ENCODE results near the gene GUCY2D.
"Not testable (repeated sequence)": the region's sequence is repeated elsewhere in the genome, so short reads cannot be mapped to it uniquely, and the experiment has no call there.

Gene GUCY2D

DNA sequence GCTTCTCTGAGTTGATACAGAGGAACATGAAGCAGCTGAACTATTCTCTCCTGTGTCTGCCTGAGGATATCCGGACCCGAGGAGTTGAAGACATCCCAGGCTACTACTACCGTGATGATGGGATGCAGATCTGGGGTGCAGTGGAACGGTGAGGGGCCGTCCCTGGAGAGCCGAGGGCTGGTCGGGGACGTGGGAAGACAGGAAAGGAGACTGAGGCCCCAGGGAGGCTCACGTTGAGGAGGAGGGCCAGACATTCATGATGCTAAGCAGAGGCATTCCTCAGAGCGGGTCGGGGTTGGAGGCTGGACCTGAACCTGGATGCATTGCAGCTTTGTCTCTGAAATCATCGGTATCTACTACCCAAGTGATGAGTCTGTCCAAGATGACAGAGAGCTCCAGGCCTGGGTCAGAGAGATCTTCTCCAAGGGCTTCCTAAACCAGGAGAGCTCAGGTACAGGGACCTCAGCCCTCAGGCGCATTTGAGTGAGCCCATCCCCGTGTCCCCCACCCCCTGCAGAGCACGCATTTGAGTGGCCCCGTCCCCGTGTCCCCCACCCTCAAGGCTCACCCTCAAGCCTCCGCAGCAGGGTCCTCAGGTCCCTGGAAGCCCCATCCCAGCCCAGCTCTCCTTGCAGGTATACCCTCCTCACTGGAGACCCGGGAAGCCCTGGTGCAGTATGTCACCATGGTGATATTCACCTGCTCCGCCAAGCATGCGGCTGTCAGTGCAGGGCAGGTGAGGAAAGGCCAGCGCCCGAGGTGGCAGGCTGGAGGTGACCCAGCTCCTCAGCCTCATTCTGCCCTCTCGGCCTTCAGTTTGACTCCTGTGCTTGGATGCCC is 44.7 kb downstream of the GUCY2D start:
- DNase-seq = no peak

DNA sequence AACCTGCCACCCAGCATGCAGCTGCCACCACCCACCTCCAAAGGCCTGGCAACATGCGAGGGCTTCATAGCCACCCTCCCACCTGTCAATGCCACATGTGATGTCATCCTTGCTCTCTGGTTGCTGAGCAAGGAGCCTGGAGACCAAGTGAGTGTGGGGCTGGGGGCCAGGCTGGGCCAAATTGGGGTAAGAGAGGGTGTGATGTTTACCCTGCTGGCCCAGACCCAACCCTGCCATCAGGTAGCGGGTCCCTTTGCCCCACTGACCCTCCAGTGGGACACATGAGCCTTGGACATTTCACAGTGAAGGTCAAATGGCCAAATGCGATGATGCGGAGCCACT is 45.3 kb downstream of the GUCY2D start:
- no peak for DNase-seq

DNA sequence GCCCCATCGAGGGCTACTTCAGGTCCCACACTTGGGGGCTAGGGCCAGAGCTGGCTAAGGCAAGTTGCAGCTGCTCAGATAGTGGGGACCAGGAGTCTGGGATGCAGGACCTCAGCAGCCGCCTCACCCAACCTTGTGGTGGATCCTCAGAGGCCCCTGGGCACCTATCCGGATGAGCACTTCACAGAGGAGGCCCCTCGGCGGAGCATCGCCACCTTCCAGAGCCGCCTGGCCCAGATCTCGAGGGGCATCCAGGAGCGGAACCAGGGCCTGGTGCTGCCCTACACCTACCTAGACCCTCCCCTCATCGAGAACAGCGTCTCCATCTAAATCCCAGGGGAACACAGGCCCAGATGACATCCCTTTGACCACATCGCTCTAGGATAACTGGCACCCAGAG is 45.8 kb downstream of the GUCY2D start:
- DNase-seq = no peak

DNA sequence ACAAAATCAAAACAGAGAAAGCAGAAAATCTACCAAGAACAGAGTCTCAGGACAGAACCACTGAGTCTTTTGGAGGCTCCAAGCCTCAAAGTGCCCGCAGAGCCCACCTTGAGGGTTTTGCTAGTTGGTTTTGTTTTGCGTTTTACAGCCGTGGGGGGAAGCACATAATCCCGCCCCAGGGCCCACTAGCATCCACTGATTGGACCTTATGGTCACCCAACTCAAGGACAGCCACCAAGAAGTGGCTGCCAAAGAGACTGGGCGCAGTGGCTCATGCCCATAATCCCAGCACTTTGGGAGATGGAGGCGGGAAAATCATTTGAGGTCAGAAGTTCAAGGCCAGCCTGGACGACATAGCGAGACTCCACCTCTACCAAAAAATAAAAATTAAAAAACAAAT is 46.3 kb downstream of the GUCY2D start:
- DNase-seq = no peak

DNA sequence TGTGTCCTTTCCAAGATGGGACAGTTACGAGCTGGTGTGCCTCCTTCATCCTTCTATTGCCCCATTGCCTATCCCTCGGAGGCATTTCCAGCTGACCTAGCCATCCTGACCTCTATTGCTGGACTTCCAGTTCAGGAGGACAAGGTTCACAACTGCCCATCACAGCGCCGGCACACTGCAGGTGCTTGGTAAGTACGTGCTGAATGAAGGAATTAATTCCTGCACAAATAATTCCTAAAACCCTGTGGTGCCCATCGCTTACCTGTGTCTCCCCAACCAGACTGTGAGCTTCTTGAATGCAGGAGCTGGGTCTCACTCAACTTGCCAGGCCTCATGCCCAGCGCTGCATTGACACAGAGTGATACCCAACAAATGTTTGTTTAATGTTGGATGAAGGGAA is 49.4 kb downstream of the GUCY2D start:
- no peak for DNase-seq

DNA sequence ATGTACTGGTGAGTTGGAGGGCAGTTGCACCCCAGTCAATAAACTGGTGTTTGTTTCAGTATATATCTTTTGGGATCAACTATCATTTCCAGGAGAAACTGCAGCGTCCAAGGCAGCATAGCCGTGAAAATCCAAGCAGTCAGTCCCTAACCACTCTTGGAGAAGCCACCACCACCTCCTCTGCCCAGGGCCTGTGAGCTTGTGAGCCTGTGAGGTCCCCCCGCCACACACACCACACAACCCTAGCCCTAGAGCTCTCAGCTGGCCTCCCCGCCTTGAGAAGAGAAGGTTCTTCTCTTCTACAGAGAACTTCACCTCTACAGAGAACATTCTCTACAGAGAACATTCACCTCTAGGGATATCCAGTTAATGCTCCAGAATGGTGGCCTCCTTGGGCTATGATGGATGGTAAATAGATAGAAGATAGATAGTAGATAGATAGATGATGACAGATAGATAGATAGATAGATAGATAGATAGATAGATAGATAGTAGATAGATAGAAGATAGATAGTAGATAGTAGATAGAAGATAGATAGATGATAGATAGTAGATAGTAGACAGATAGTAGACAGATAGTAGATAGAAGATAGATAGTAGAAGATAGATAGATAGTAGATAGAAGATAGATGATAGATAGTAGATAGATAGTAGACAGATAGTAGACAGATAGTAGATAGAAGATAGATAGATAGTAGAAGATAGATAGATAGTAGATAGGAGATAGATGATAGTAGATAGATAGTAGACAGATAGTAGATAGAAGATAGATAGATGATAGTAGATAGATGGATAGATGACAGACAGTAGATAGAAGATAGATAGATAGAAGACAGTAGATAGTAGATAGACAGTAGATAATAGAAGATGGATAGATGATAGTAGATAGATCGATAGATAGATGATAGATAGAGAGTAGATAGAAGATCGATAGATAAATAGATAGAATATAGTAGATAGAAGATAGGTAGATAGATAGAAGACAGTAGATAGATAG is 50.1 kb downstream of the GUCY2D start:
- DNase-seq = no peak

DNA sequence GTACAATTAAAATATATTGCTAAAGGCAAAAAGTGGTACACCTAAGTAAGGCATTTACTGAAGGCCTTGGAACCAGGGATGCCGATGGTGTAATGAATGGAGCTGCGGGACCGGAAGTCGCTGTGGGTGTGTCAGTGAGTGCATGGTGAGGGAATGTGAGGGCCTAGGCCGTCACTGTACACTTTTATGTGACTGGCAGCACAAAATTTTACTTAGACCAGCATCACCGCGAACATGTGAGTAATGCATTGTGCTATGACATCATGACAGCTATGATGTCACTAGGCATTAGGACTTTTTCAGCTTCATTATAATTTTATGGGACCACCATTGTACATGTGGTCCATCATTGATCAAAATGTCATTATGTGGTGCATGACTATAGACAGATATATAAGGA is 51.2 kb downstream of the GUCY2D start:
- DNase-seq = no peak

DNA sequence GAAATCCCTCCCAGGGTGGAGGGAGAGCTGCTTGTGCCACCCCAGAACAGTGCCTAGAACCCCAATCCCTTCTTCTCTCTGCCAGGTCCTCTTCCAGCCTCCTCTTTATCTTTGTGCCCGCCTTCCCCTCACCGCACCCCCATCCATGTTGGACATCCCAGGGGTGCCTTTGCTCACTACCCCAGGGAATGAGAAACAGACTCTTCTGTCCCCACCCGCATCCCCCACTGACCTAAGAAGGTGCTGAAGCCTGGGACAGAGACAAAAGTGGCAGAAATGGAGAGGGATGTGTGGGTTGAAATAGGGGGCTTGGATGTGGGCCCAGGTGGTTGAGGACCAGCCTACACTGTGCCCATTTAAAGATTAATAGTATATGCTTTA is 53.4 kb downstream of the GUCY2D start:
- no peak for DNase-seq

DNA sequence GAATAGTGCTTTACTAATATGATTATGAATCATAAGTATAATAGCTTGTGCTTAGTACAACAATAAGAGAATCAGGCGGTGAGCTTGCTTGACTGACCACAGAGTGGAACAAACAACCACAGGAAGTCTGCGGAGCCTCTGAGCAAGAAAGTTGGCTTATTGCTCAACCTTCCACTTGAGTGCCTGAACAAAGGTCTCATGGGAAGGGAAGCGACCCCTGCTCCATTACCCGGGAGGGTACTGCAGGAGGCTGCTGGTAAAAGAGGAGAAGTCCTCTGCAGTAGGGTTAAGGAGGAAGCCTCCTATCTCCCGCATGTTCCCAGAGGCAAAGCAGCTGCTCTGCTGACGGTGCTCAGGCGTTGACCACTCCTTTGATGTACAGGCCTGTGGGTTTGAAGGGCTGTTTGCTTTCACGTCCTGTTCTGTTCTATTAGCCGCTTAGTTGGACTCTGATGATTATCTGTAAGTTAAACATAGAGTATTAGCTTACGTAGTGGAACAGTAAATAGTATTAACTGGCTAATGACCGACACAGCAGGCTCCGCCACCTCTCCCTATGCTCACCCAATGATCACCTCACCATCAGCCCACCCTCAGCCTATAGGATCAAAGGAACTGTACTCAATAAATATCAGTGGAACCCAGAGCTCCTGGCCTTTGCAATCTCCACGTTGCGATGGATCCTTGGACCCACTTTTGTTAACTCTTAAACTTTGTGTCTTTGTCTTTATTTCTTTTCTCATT is 54.0 kb downstream of the GUCY2D start:
- peak; percentile 42 to 56 for DNase-seq

DNA sequence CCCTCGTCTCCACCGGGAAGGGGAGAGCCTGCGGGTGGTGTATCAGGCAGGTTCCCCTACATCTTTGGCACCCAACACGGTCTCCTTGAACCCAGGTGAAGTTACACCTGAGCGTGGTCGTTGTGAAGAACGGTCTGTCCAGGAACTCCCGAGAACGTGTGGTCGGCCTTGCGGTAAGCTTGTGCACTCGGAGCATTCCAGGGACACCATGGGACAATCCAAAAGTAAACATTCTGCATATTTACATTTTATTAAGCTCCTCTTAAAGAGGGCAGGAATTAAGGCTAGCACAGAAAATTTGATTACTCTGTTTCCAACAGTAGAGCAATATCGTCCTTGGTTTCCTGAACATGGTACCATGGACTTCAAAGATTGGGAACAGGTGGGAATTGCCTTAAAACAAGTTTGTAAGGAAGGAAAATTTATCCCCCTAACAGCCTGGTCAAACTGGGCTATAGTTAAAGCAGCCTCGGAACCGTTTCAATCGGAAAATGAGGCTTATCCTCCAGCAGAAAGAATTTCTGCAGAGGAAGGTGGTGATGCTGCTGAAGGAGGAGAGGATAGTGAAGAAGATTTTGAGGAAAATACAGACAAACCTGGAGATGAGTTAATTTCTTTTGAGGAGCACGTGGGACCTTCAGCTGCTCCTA is 54.7 kb downstream of the GUCY2D start:
- no peak for DNase-seq

DNA sequence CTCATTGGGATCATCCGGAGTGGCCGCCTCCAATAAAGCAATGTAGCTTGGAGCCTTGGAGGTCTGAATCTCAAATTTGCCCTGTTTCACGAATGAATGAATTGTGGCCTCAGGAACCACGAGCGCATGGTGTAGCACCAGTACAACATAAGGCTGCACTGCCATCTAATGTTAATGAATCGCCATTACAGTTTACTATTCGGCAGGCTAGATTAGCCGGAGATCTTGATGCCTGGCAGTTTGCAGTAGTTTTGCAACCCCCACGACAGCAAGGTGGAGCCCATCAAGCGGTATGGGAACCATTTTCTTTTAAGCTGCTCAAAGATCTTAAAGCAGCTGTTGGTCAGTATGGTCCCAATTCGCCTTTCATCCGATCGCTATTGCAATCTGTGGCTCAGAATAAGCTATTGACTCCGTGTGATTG is 55.3 kb downstream of the GUCY2D start:
- DNase-seq = peak; percentile 54 to 58

DNA sequence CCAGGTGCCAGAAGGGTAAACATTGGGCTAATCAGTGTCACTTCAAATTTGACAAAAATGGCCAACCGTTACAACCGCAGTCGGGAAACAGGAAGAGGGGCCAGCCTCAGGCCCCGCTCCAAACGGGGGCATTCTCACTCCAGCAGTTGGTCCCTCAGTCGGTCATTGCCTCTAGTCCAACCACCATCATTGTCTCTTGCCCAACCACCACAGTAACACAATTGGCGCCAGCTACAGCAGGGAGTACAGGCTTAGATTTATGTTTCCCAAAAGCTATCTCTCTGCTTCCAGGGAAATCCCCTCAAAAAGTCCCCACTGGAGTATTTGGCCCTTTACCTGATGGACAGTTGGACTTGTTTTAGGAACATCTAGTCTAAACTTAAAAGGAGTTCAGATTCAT is 56.7 kb downstream of the GUCY2D start:
- DNase-seq = no peak

DNA sequence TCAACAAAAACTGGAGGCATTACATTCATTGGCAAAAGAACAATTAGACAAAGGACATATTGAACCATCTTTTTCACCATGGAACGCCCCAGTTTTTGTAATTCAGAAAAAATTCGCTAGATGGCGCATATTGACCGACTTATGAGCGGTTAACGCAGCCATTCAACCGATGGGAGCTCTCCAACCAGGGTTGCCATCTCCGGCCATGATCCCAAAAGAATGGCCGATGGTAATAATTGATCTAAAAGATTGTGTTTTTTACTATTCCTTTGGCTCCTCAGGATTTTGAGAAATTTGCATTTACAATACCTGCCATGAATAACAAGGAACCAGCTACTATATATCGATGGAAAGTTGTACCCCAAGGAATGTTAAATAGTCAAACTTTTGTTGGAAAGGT is 57.9 kb downstream of the GUCY2D start:
- peak; percentile 63 to 65 for DNase-seq

DNA sequence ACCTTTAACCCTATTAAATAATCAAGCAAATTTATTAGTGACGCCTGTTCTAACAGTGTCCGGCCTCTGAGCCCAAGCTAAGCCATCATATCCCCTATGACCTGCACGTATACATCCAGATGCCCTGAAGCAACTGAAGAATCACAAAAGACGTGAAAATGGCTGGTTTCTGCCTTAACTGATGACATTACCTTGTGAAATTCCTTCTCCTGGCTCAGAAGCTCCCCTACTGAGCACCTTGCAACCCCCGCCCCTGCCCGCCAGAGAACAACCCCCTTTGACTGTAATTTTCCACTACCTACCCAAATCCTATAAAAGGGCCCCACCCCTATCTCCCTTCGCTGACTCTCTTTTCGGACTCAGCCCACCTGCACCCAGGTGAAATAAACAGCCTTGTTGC is 59.4 kb downstream of the GUCY2D start:
- not testable (repeated sequence) for DNase-seq

DNA sequence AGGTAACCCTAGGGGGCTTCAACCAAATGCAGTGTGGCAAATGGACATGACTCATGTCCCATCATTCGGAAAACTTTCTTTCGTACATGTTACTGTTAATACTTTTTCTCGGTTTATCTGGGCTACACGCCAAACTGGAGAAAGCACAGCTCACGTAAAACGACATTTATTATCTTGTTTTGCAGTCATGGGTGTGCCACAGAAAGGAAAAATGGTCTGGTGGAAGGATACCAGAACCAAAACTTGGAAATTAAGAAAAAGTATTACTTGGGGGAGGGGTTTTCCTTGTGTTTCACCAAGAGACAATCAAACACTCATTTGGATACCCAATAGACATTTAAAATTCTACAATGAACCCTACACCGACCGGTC is 60.0 kb downstream of the GUCY2D start:
- DNase-seq = no peak

DNA sequence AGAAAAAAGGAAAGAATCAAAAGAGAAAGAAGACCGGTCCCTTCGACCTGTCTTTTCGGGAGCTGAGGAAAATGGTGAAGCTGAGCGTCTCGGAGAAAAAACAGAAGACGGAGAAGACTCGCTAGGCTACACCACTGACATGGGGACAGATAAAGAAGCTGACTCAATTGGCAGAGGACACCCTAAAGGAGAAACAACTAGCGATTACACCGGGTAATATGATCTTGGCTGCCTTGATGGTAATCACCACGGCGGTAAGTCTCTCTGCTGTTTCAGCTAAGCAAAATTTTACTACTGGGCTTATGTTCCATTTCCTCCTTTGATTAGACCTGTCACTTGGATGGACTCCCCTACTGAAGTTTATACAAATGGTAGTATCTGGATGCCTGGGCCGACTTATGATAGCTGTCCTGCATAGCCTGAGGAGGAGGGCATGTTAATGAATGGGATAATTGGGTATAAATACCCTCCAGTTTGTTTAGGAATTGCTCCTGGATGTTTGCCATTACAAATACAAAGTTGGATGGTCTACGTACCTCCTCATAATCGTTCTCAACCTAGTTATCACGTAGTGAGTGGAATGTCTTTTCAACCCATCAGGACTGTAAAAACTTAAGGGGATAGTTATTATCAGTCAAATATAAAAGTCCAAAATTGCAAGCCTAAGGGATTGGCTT is 60.5 kb downstream of the GUCY2D start:
- DNase-seq = no peak

DNA sequence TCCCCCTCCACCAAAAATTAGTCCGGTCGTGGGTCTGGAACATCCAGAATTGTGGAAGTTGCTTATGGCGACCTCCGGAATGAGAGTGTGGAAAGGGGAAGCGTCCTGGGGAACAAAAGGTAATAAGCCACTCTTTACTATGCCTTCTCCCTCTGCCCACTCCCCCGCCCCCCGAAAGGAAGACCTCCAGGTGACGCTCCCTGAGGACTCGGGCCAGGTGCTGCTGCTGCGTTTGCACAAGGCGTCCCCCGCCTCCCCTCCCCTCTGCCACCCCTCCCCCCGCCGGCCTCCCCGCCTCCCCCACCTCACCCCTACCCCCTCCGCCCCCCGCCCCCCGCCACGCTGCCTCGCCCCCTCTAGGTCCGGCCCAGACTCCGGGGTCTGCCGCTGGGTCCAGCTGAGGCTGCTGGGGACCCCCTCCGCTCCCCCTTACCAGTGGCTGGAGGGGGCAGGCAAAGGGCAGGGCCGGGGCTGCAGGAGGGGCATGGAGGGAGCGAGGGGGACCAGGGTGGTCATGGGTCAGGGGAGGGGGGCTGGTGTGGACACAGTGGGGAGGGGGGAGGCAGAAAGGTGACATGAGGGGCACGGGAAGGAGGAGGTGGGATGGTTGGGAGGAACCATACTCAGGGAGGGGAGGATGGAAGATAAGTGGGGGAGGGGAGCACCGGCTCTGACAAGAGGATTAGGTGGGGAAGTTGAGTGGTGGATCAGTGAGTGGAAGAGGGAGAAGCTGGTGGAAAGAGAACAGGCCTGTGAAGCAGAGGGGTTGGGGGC is 61.5 kb downstream of the GUCY2D start:
- no peak for DNase-seq

DNA sequence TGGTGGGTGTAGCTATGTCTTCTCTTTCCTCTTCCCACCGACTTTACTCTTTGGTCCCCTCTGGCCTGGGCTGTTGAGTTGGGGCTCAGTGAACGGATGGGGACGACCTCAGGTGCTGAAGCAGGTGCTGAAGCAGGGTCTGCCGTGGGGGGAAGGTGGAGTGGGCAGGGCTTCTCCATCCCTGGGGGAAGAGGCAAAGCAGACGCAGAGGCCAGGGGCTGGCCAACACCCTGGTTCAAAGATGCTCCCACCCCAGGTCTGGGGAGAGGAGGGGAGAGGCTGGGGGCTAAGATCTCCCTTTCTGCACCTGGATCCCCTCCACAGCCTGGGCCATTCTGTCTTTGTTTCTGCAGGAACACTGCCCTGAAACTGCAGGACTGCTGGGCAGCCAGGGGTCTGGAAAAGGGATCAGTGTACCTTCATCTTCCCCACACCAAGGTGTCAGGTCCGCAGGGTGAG is 62.2 kb downstream of the GUCY2D start:
- DNase-seq = no peak

DNA sequence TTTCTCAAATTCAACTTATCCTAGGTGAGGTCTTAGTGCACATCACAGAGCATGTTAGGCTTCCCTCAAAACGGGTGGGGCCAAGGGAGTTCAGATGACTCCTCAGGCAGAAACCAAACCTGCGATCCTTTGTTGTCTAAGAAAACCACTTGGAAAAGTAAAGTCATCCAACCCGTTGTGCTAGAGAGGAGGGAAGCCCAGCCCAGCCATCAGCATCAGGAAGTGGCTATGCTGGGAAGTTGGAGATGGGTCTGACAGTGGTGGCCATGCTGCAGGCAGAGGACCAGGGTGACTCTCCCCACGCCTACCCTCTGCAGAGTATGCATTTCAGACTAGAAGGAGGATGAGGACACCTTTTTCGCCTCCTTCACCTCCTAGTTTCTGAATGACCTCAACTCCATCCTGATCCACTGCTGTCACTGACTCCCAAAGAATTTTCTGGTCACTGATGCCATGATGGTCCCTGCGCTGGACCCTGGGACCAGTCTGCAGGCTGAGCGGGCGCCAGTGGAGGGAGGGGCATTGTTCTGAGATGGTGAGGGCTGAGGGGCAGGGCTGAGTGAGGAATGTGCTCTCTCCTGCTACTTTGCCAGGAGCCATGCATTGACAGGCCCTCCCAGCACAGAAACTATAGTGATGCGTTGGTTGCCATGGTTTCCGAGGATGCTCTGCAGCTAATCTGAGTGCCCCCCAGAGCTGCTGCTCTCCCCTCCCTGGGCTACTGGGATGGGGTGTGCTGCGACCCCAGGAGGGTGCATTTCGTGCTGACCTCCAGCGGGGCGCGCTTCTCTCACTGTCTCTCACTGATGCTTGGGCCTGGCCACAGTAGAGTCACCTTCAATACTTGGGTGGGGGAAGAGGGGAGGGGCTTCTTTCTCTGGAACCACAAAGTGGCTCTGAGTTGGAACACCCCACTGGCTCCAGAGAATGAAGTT is 64.7 kb downstream of the GUCY2D start:
- no peak for DNase-seq

DNA sequence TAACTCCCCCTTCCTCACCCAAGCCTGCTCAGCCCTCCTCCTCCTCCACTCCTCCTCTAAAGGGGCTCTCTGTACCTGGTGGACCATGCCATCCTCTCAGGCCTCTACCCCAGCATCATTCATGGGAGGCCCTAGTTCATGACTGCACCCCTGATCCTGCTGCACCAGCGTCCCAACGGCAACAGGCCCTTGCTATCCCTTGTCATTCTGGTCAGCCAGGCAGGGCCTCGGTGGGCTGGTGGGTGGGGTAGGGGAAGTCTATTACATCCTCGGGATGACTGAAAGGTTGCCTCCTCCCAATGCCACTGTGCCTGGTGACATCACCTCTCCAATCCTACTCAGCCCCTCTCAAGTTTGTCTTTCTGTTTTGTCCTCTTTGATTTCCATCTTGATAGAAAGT is 65.4 kb downstream of the GUCY2D start:
- DNase-seq = no peak

Measured in activated T-cell treated with anti-CD3 and anti-CD28 coated beads, Interleukin-2, amount 50 U/mL, for 48 hours (primary cell).